ENCODE measurements around the gene CEP57L1. TPM values are rescaled to one million over a fixed set of nuclear protein-coding genes. Genes with fewer than 3 reads are reported as not detected.

The CEP57L1 gene
- total and polyA plus RNA-seq, 9 of the 15 experiments (the other 6 are each of a cell fraction or from before 2014, with no cell fraction given): 39.4 to 88.6 (median 61.8) TPM

GRCh38 chr6:109094416-109095035 is 781 bp upstream of the CEP57L1 start, which contains the start of gene SESN1 (continued):
- TF ChIP-seq YY1 (IDR thresholded peaks at IDR 0.05; ENCODE audit: borderline replicate concordance in 1 of 3, control insufficient read depth in 1 of 3, extremely low read depth in 1 of 3, insufficient read depth in 3 of 3, insufficient read length in 1 of 3, insufficient replicate concordance in 2 of 3, low read depth in 1 of 3, low read length in 2 of 3): peak in 2 of 3 experiments; percentile 54 to 70
- TF ChIP-seq POLR2AphosphoS5 (IDR thresholded peaks at IDR 0.05; ENCODE audit: control insufficient read depth, insufficient read depth, low read depth, low read length): peak; percentile 41
- TF ChIP-seq HDAC3 (IDR thresholded peaks at IDR 0.05; ENCODE audit: borderline replicate concordance, partially characterized antibody): no peak
- TF ChIP-seq ZFX (CRISPR knock-in tag; IDR thresholded peaks at IDR 0.05): peak; percentile 98
- no peak for TF ChIP-seq ZC3H8 (IDR thresholded peaks at IDR 0.05)
- TF ChIP-seq POLR2G (IDR thresholded peaks at IDR 0.05; ENCODE audit: low read depth, low read length): peak; percentile 97
- peak; percentile 54; the same call in 1 of the 2 replicates for TF ChIP-seq MBD2 (IDR thresholded peaks at IDR 0.05; ENCODE audit: borderline replicate concordance, low read depth)
- TF ChIP-seq TEAD4 (IDR thresholded peaks at IDR 0.05; ENCODE audit: low read length): 0 out of 2 replicates have a peak, but pooled peaks have one; percentile 4
- TF ChIP-seq TEAD4 (CRISPR knock-in tag; IDR thresholded peaks at IDR 0.05; ENCODE audit: borderline replicate concordance): no peak
- no peak for TF ChIP-seq CC2D1A (IDR thresholded peaks at IDR 0.05)
- no peak for TF ChIP-seq SIX5 (IDR thresholded peaks at IDR 0.05; ENCODE audit: borderline replicate concordance in 1 of 2, insufficient read depth in 1 of 2, low read depth in 1 of 2, low read length in 2 of 2)
- 0 out of 2 replicates have a peak, but pooled peaks have one; percentile 28 for TF ChIP-seq ZKSCAN1 (IDR thresholded peaks at IDR 0.05; ENCODE audit: low read depth, low read length)
- TF ChIP-seq HMGXB4 (CRISPR knock-in tag; IDR thresholded peaks at IDR 0.05): 0 out of 2 replicates have a peak, but pooled peaks have one; percentile 69
- peak; percentile 73; the same call in 1 of the 2 replicates for TF ChIP-seq CBX1 (IDR thresholded peaks at IDR 0.05; ENCODE audit: low read depth)
- TF ChIP-seq CTCF (IDR thresholded peaks at IDR 0.05 in 2 of 3, conservative IDR thresholded peaks at IDR 0.05 in 1 of 3; ENCODE audit: insufficient read depth in 2 of 3, low read depth in 1 of 3, low read length in 3 of 3): peak in 2 of 3 experiments; percentile 17 to 31; a peak in 3 of 6 replicates
- peak; percentile 81 for TF ChIP-seq ZNF324 (CRISPR knock-in tag; IDR thresholded peaks at IDR 0.05)
- TF ChIP-seq ZNF79 (CRISPR knock-in tag; IDR thresholded peaks at IDR 0.05; ENCODE audit: low read depth): no peak
- TF ChIP-seq ZC3H11A (IDR thresholded peaks at IDR 0.05; ENCODE audit: low read depth, low read length): no peak
- TF ChIP-seq HBP1 (CRISPR knock-in tag; IDR thresholded peaks at IDR 0.05): peak; percentile 88; the same call in 1 of the 2 replicates
- TF ChIP-seq DMBX1 (CRISPR knock-in tag; IDR thresholded peaks at IDR 0.05; ENCODE audit: borderline replicate concordance): 0 out of 2 replicates have a peak, but pooled peaks have one; percentile 31
- peak; percentile 42; the same call in 1 of the 2 replicates for TF ChIP-seq ZNF583 (CRISPR knock-in tag; IDR thresholded peaks at IDR 0.05)
- peak; percentile 85 for TF ChIP-seq ZBTB7A (IDR thresholded peaks at IDR 0.05; ENCODE audit: borderline replicate concordance, control insufficient read depth, low read depth, low read length)
